Skin epidermis (tissue), 12 donors: Measurements from ENCODE around the gene GLIS1.
"Not testable (repeated sequence)": the region's sequence is repeated elsewhere in the genome, so short reads cannot be mapped to it uniquely, and the experiment has no call there.

Experiments used
- H3K27ac ChIP-seq, 21 experiments: fragments of 200-600 bp; sonication (generic) in 11 of 21; one replicate each; pipeline ENCODE4 v1.5.0; 2020; ENCODE audit warnings: mild to moderate bottlenecking in 3 of 21, inconsistent platforms in 2 of 21, moderate library complexity in 2 of 21
- H3K4me3 ChIP-seq, 7 experiments: fragments of 200-600 bp; sonication (generic) in 2 of 7; one replicate each; pipeline ENCODE4 v1.5.0; 2020; ENCODE audit warnings: inconsistent platforms in 2 of 7, mild to moderate bottlenecking in 2 of 7, moderate library complexity in 1 of 7

GLIS1 gene

DNA sequence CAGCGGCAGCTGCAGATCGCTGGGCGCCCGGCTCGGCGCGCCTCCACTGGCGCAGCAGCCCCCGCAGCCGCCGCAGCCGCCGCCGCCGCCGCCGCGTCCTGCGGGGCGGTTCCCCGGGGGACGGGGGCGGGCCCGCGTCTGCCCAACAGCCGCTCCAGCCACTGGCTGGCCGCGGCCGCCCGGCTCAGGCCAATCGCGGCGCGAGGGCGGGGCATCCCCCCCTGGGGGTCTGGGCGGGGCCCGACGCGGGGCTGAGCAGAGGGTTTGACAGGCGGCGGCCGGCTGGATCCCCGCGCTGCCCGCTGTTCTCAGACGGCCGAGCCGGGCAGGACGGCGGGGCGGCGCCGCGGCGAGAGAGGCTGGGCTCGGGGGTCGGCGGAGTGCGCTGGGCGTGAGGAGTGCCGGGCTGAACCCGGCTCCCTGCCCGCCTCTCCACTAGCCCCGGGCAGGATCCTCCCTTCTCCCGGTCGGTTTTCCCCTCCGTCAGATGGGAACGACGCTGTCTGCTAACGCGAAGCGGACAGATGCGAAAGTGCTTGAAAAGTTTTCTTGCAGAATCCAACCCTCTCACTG lies at the start of gene GLIS1:
TSS of gene GLIS1 (minus strand) at position 56 of the 573 bp plus-strand sequence. CDS start 1,100 bp downstream, outside the sequence.
- Histone ChIP-seq H3K27ac (peak within 1 kb of the TSS in 14 of 21 experiments; percentile 11 to 81 (median 60)), H3K4me3 (peak within 1 kb of the TSS; percentile 37 to 60 (median 49))

DNA sequence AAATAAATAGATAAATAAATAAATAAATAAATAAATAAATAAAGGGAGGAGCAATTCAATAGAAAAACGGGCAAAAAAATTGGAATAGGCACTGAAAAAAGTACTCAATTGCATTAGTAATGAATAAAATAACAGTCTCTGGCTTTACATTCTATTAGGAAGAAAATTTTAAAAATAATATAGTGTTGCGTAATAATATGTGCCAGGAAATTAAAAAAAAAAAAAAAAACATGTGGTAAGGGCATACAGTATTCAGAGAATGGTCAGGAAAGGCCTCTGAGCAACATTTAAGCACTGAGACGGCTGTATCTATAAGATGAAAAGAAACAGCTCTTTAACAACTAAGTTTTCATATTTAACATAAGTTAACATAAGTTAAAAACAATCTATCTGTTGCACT lies 48.7 kb upstream of the GLIS1 start:
- Histone ChIP-seq H3K27ac (no peak overlapping the region), H3K4me3 (no peak overlapping the region)

DNA sequence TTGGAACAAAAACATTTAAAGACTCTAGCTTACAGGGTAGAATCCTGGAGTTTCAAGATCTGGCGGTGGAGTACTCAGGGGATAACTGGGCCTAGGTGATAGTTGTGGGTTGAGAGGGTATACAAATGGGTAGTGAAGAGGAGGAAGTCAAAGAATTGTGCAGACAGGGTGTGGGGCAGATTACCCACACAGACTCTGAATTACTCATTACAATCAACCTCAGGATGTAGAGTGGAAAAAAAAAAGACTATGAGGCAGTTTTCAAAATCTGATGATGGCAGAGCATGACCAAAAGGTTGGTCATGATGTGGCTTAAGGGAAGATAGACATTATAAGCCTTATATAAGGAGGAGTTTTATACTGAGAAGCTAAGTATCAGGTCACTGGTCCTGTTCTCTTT lies 44.1 kb upstream of the GLIS1 start:
- Histone ChIP-seq H3K27ac (no peak overlapping the region), H3K4me3 (no peak overlapping the region)

DNA sequence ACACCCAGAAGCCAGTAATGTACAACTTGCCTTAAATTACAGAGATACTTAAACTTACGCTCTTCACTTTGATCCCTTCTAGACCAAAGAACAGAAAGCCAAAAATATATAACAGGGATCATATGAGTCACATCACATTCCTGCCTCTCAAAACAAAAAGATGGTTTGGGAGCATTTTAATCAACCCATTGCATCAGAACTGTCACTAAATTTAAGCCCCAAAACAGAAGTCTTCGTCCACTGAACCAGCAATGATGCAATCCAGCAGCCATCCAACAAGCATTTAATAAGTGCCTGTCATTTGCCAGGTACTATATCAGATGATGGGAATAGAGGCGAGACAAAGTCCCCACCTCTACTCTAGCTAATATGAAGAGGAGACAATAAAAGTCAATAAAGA lies 42.7 kb upstream of the GLIS1 start:
- H3K27ac ChIP-seq, result no peak overlapping the region
- H3K4me3 ChIP-seq, result no peak overlapping the region

DNA sequence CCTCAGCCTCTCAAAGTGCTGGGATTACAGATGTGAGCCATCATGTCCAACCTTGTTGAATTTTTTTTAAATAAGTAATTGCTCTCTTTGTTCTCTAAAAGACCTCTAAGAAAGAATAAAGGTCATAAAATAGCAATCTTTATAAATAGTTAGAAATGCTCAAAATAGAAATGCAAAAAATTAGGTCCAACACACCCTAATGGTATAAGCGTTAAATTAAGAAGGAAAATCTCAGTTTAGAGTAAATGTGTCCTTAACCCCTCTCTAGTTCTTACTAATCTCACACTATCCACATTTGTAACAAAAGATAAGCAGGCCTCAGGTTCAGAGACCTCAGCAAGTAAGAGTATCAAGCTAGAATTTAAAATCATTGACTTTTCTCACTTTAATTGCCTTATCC lies 38.3 kb upstream of the GLIS1 start:
- Histone ChIP-seq H3K4me3 (no peak overlapping the region), H3K27ac (no peak overlapping the region)

DNA sequence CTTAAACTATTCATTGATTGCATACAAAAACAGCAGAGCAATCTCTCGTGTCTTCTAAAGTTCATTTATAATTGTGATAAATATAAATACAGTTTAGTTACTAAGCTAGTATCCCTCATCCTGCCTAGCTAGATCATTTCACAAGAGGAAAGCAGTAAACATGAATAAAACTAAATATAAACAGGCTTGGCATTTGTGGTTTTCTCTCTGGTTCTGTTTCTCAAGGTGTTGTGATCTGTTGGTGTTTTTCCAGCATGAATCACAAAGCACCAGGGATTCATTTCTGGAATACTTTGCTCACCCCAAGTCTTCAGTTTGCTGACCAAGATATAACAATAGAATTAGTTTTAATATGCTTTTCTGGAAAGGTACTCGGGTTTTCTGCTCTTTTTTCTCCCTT lies 32.7 kb upstream of the GLIS1 start:
- no peak overlapping the region for H3K4me3 ChIP-seq
- no peak overlapping the region for H3K27ac ChIP-seq

DNA sequence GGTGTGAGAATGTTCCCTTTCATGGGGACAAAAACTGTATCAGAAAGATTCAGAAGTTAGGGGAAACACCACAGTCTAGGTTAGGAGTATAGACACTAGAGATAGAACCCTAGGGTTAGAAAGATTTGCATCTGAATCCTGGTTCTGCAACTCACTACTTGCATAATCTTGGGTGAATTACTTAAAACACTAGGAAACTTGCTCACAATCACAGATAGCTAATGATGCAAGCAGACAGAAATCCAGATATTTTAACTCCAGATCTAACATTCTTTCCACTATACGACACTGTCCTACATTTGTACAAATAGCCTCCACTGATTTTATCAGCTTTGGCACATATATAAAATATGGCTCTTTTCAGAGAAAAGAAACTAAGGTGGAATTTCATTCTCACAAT lies 30.8 kb upstream of the GLIS1 start:
- Histone ChIP-seq H3K27ac (no peak overlapping the region), H3K4me3 (no peak overlapping the region)

DNA sequence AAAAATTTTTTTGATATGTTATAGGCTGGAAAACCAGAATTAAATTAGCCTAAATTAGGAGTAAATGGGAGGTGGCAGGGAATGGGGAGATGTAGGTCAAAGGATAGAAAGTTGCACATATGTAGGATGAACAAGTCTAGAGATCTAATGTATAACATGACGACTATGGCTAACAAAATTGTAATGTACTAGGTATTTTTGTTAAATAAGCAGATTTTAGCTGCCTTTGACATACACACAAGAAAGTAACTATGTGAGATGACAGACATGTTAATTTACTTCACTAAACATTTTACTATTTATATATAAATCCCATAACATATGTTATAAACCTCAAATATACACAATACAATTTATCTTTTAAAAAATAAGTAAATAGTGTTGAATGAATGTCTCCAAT lies 30.2 kb upstream of the GLIS1 start:
- Histone ChIP-seq H3K4me3 (no peak overlapping the region), H3K27ac (no peak overlapping the region)

DNA sequence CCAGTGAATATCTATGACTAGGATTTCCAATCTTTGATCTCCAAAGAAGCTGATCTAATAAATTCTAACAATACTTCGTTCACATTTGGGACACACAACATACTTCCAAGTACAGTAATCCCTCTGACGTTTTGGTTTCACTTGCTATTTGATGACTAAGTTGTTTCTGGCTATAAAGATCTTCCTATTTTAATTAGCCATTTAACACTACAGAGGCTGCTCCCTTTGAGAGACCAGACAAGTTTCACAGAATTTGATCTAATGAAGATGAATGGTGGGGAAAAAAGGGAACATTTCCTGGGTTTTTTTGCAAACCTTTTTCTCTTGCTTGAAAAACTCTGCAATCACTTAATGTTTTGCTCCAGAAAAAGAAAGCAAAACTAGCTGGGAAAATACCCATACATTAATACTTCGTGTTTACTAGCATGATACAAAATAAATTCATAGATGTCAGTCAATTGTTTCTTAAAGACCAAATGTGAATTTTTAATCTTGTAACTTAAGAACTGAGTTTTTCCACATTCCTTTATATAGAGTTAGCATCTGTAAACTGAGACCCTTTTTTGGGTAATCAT lies 28.0 kb upstream of the GLIS1 start:
- Histone ChIP-seq H3K27ac (peak overlapping the region in 8 of 21 experiments; percentile 19 to 66 (median 38)), H3K4me3 (peak overlapping the region in 1 of 7 experiments; percentile 8)

DNA sequence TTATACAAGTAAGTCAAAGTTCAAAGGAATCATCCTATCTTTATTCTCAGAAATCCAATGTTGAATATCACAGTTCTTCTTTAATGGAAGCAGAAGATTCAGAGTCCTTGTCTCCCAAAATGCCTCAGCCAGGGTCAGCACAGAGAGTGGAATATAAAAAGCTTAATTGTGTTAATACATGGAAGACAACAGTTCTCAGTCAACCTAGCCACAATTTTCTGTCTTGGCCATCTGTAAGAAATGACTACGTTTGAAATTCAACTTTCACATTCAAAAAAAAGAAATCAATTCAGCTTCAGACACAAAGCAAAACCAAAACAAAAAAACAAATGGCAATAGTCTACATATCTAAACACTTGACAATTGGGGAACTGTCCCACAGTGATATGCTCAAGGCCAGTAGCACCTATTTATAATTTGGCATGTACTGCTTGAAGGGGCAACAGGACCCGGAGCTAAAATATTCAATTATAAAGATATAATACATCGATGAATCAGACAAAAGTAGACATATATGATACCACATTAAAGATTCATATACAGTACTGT lies 27.3 kb upstream of the GLIS1 start:
- Histone ChIP-seq H3K4me3 (no peak overlapping the region), H3K27ac (peak overlapping the region in 7 of 21 experiments; percentile 19 to 66 (median 46))

DNA sequence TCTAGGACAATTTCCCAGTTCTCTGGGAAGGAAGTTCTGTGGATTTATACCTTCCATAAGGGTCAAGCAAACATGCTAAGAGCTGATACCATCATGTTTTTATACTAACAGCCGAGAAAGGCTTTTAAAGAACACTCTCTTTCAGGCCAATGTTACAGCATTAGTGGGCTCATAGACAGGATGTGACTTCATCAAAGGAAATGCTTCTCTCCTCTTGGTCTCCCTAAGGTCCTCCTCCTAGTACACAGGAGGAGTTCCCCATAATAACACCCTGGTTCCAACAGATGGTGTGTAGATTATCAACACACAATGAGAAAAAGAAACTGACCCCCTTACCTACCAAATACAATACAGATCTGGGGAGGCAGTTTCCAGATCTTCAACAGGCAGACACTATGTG lies 26.7 kb upstream of the GLIS1 start:
- Histone ChIP-seq H3K4me3 (no peak overlapping the region), H3K27ac (peak overlapping the region in 5 of 21 experiments; percentile 3 to 66 (median 55))

DNA sequence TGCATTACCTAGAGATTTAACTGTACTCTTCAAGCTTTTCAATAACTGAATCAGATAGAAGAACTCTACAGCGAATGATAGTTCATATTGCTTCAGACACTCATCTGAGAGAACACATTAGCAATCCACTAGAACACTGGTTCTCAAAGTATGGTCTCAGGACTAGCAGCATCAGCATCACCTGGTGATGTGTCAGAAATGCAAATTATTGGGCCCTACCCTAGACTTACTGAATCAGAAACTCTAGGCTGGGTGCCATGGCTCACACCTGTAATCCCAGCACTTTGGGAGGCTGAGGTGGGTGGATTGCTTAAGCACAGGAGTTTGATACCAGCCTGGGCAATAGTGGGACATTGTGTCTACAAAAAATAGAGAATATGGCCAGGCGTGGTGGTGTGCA lies 24.9 kb upstream of the GLIS1 start:
- Histone ChIP-seq H3K4me3 (no peak overlapping the region), H3K27ac (no peak overlapping the region)

DNA sequence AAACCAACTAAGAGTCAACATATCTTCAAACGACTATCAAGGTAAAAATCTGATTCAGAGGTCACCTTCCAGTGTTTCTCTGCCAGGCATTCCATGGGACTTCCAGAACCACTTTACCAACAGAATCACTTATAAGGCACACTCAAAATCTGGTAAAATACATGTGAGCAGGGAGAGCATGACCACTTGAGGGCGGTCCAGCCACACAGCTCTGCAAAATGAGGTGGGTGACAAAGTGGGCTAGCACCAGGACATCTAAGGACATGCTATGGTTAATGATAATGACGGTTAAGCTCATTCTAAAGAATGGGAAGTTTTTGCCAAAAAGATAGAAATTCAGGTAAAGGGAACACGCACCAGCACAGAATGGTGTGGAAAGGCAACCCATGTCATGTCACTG lies 24.5 kb upstream of the GLIS1 start:
- H3K27ac ChIP-seq, result no peak overlapping the region
- no peak overlapping the region for H3K4me3 ChIP-seq

DNA sequence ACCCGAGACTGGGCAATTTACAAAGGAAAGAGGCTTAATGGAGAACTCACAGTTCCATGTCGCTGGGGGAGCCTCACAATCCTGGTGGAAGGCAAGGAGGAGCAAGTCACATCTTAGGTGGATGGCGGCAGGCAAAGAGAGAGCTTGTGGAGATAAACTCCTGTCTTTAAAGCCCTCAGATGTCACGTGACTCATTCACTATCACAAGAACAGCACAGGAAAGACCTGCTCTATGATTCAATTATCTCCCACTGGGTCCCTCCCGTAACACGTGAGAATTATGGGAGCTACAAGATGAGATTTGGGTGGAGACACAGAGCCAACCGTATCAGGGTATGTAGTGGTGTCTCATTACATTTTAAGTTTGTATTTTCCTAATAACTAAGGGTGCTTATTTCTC lies 21.5 kb upstream of the GLIS1 start:
- not testable (repeated sequence) for H3K4me3 ChIP-seq, H3K27ac ChIP-seq

DNA sequence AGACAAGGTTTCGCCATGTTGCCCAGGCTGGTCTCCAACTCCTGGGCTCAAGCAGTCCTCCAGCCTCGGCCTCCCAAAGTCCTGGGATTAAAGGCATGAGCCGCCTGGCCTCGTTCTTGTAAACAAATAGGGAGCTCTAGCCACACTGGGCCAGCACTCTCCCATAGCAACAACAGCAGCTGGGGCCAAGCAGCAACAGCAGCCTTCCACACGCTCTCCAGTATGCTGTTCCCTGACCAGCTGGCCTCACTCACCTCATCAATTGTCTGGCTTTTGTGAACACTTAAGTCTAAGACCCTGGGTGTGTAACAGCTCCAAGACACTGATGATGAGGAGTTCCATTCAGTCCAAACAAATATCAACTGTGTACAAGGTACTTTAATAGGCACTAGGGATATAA lies 16.9 kb upstream of the GLIS1 start:
- no peak overlapping the region for H3K27ac ChIP-seq

DNA sequence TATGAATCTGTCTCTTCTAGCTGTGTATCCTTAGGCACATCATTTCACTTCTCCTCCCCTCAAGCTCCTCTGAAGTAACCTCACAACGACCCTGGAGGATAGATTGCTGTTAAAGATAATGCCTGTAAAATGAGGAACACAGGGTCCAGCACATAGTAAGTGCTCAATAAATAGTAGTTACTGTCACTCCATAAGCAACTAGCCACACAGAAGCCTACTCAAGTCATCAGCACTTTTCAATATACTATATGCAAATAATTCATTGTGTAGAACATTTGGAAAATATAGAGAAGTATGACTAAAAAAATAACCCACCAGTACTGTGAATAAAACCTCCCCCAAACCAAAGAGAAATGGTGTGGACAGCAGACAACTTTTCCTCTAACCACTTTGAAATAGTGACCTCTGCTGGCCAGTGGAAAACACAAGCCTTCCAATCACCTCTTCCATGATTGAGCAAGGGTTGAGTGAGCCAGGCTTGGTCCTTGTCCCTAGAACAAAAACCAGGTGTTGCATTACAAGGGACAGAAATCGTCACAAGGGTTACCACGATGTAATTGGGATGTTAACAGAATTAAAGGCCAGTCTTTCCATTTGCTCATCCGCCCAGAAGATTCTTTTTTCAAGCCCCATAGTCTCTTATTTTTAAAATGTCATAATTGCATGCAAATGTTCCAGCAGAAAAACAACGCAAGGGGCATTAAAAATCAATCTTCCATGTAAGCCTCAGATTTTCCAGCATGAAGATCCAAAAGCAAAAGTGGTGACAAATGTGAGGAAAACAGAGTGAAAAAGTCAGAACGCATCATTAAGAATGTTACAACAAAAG lies 15.7 kb upstream of the GLIS1 start:
- Histone ChIP-seq H3K4me3 (no peak overlapping the region), H3K27ac (no peak overlapping the region)

More for the DNA sequence above, 16.9 kb upstream of the GLIS1 start:
- H3K4me3 ChIP-seq, result no peak overlapping the region

DNA sequence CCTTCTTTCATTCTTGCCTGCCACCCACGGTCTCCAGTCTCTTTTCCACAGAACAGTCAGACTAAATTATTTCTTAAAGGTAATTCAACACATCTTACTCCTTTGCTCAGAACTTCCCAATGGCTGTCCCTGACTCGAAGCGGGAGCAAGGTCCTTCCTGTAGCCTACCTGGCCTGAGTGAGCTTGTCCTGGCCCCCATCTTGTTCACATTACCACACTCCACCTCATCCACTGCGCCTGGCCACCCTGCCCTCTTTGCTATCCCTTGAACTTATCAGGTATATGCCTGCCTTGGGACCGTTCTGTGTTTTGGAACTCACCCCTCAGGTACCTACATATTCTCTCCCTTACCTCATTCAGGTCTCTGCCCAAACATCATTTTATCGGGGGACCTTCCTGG lies 13.3 kb upstream of the GLIS1 start:
- no peak overlapping the region for H3K4me3 ChIP-seq

DNA sequence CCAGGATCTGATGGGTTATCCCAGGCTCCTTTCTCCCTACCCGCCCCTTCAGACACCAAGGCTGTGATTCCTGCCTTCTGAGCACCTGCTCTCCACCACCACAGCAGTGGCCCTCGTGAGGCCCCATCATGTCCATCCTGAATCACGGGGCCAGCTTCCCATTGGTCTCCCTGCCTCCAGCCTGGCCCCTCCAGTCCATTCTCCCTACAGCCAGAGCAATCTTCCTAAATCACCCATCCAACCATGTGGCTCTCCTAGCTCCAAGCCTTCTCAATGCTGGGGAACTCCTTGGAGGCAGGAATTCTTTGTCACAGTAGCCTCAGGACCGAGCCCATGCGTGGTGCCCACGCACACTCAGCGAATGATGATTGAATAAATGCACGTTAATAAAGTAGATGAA lies 8.9 kb upstream of the GLIS1 start:
- no peak overlapping the region for H3K27ac ChIP-seq
- H3K4me3 ChIP-seq, result no peak overlapping the region

More for the DNA sequence above, 13.3 kb upstream of the GLIS1 start:
- no peak overlapping the region for H3K27ac ChIP-seq

DNA sequence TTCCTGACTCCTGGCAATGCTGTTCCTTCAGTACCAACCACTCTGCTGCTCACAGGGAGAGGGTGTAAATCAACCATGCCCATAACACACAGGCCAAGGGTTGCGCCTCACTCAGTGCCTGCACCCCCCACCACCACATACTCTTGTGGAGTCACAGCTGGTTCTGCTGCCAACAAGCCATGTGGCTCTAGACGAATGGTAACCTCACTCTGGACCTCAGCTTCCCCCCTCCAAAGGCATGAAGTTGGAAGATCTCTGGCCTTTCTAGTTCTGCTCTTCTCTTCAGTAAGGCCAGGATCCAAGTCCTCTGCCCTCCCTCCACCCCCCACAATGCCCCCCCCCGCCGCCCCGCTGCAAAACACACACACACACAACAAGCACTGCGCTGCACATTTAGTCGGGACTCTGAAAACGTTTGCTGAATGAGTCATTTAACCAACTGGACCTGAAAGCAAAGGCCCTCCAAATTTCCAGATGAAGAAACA lies 1.7 kb upstream of the GLIS1 start:
- peak overlapping the region in 5 of 21 experiments; percentile 7 to 73 (median 37) for H3K27ac ChIP-seq
- H3K4me3 ChIP-seq, result no peak overlapping the region
